Left ventricle myocardium superior (tissue), 1 donor: ENCODE data around the gene MYO5B. TPM values are rescaled to one million over a fixed set of nuclear protein-coding genes. Genes with fewer than 3 reads are reported as not detected.
A peak's percentile ranks its signal among the peaks of the same experiment; 100 is the strongest.

Experiments used
- ATAC-seq: fragments of 200-7000 bp; cut with Tn5 transposase; one replicate; pipeline ENCODE4 v1.9.1; 2020; ENCODE audit warnings: mild to moderate bottlenecking, moderate library complexity
- DNase-seq: peaks from one replicate; pipeline ENCODE4 v3.0.0-alpha.2; 2020
- intact Hi-C: fragments of 100-400 bp; cut with micrococcal nuclease; formaldehyde crosslinking; loops from one replicate; pipeline ENCODE4 v1.11.0; 2022
- total RNA-seq: library from RNA; stranded (reverse); fragmentation: NEBNext Ultra II Directional; extraction: Animal tissue kit (Norgen Biotek cat#: 25700); gene quantifications from one replicate; pipeline ENCODE4 v1.2.1, GENCODE V29; 2021
- donor health status: DM: no; HTN: yes; CAD: no; lungs with severe emphysema.

MYO5B gene
- total RNA-seq, 1 donor from 2014 or later = 1.1 TPM

DNA sequence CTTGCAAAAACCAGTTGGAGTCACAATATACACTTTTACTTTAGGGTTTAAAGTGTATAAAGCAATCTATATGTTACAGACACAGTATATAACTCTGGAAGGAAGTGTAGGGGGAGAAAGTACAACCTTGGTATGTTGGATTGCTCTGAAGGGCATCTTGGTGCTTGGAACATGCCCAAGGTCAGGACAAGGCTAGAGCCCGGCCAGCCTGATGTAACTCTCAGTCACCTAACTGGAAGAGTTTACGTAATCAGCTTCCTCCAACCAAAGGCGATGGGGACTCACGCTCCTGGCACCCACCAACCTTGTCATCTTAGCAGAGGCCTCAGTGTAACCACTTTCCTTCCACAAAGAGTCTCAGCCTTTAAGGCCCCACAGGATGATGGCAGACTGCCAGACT is 200.5 kb downstream of the MYO5B start:
- no peak for ATAC-seq
- intact Hi-C loops = no loop called here
- DNase-seq = no peak

- intact Hi-C loops = no loop called here
- DNase-seq (no peak), ATAC-seq (no peak)
Measured at GRCh38 chr18:49993299-49993698, 201.6 kb downstream of the MYO5B start.

GRCh38 chr18:49988733-49989132 is 206.2 kb downstream of the MYO5B start:
- no peak for DNase-seq
- intact Hi-C loops = no loop called here
- ATAC-seq = peak; percentile 84

GRCh38 chr18:49988101-49988500 is 206.8 kb downstream of the MYO5B start:
- DNase-seq (peak; percentile 37), ATAC-seq (peak; percentile 73)
- intact Hi-C loops = no loop called here

DNA sequence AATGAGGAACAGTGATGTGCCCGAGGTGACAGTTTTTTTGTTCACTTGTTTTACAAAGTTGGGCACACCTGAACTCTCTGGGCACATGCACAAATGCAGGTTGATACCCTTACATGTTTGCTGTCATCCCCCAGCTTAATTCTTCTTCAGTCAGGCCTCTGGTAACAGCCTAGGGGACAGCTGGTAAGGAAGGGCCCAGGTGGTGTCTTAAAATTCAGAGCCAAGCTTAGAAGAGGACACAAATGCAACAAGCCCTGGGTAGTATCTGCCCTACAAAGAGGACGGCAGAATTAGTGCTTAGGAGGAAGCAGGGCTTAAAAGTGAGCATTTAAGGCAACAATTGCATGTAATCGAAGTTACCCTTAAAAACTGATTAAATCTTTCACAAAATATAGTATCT is 209.7 kb downstream of the MYO5B start:
- intact Hi-C loops = no loop called here
- no peak for ATAC-seq
- DNase-seq = no peak

GRCh38 chr18:49980896-49981295 is 214.1 kb downstream of the MYO5B start:
- DNase-seq (no peak), ATAC-seq (peak; percentile 64)
- intact Hi-C loops = no loop called here

DNA sequence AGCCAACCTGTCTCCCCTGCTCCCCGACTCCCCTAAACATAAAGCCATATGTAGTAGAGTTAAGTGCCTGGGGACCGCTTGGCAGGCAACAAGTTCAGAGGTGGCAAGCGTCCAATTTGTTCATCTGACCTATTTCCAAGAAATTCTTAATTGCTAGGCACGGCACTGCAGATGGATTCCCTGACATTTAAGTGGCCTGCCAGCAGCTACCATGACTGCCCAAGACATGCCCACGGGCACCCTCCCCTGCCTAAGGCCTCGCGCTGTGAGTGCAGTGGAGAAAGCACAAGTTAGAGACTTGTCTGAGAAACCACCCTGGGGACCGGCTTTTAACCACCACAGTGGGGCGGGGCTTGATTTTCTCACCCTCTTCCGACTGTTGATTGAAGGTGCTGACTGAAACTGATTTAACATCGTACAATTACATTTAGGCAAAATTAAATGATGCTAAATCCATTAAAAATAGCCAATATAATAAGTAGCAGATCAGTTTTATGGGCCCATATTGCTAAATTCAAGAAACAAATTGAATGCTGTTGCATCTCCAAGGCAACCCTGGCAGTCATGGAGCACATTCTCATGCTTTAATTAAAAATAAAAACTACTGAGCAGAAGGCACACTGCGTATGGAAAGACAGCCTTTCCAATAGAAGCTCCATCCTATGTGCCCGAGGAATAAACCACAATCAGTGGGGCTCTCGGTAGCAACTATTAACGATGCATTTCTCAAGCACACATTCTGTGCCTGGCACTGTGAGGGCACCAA is 218.0 kb downstream of the MYO5B start:
- intact Hi-C loops = no loop called here
- no peak for ATAC-seq
- no peak for DNase-seq

- intact Hi-C loops = no loop called here
- ATAC-seq (no peak), DNase-seq (no peak)
Measured at GRCh38 chr18:49976001-49976400, 218.9 kb downstream of the MYO5B start.

DNA sequence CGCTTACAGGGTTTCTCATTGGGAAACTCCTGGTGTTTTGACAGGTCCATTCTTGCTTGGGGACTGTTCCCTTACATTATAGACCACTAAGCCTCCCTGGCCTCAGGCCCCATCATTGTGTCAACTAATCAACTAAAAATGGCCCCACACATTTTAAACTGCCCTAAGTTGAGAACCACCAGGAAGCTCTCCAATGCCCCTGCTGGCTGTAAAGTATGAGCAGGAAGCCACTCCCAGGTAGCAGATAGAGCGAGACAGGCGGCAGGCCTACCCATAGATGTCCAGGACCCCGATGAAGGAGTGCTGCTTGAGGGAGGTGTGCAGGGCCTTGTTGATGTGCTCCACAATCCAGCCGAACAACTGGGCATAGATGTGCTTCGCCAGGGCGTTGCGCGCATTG is 220.9 kb downstream of the MYO5B start:
- DNase-seq (no peak), ATAC-seq (no peak)

GRCh38 chr18:49973592-49973991 is 221.4 kb downstream of the MYO5B start:
- DNase-seq (no peak), ATAC-seq (peak; percentile 74)
- intact Hi-C loops = no loop called here

More for the DNA sequence above, 220.9 kb downstream of the MYO5B start:
- intact Hi-C loops = no loop called here

DNA sequence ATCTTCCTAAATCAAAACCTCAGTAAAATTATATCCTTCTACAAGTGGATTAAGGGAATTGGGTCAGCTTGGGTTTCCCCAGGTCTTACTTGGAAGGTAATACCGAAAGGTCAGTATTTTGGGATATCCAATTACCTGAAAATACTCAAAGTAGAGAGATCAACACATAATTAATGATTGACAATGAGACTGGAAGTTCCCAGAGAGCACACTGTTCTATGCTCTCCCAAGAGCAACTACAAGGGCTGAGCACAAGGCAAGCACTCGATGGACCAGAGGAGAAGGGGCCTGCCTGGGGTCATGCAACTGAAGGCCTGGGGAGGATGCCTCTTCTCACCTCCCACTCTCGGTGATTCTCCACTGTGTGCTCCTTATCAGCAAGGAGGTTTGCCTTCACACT is 222.4 kb downstream of the MYO5B start:
- no peak for ATAC-seq
- DNase-seq = no peak
- intact Hi-C loops = no loop called here

- DNase-seq (no peak), ATAC-seq (no peak)
- intact Hi-C loops = no loop called here
Measured at GRCh38 chr18:49971462-49971861, 223.5 kb downstream of the MYO5B start.

DNA sequence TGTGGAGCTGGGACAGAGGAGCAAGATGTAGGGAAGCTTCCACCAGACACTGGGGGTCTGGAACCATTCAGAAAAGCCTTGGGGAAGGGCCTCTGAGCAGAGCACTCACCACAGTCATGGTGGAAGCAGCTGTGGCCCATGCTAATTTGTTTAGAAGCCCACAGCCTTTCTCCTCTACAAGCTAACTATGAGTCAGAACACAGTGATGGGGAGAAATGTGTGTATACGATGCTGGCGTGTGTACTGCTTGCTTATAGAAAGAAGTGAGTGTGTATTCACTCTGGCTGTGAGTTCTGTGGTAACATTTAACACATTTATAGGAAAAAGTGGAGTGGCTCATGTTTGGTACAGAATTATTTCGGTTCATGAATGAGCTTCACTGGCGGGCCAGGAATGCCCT is 224.6 kb downstream of the MYO5B start:
- ATAC-seq = no peak
- DNase-seq = no peak
- intact Hi-C loops = no loop called here

- ATAC-seq (no peak), DNase-seq (no peak)
- intact Hi-C loops = no loop called here
Measured at GRCh38 chr18:49968644-49969309, 226.2 kb downstream of the MYO5B start.

DNA sequence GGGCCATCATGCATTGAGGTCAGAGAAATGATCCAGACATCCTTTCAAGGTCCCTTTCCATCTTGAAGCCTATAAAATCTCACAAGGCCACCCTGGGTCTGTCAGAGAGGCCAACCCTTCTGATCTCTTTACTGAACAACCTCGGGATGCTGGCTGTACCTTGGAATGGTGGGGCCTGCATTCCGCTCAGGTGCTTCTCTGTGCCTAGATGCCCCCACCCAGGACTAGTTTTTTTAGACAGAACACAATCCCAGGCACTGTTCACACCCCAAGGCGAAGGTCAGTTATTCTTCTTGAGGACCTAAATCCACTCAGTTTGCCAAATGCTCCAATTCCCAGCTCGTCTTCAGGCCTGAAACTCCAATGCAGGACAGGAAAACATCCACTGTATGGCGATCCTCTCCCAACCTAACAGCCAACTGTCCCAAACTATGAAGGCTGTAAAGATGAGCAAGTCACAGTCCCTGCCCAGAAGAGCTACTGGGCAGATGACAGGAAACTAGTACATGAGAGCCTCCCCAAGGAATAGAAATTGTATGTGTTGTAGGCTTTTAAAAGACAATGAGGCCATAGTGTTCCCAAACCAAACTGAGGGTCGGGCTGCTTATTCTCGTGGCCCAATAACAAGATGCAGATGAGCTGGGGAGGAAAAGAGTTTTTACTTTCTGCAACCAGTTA is 227.2 kb downstream of the MYO5B start:
- DNase-seq = no peak
- intact Hi-C loops = no loop called here
- no peak for ATAC-seq

GRCh38 chr18:49967171-49967570 is 227.8 kb downstream of the MYO5B start:
- intact Hi-C loops = no loop called here
- DNase-seq = no peak
- no peak for ATAC-seq

- intact Hi-C loops = no loop called here
- DNase-seq (no peak), ATAC-seq (no peak)
Measured at GRCh38 chr18:49966090-49966489, 228.9 kb downstream of the MYO5B start.

DNA sequence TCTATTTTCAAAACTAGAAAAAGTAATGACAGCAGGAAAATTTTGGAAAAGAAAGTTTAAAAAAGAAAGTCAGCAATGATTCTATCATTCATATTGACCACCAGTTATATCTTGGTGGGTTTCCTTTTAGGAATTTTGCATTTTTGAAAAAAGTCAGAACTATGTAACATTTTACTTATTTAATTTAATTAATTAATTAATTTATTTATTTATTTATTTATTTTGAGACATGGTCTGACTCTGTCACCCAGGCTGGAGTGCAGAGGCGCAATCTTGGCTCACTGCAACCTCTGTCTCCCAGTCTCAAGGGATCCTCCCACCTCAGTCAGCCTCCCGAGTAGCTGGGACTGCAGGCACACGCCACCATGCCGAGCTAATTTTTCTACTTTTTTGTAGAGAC is 231.7 kb downstream of the MYO5B start:
- intact Hi-C loops = no loop called here
- ATAC-seq (no peak), DNase-seq (no peak)

GRCh38 chr18:49961271-49961670 is 233.7 kb downstream of the MYO5B start:
- no peak for DNase-seq
- intact Hi-C loops = no loop called here
- no peak for ATAC-seq

DNA sequence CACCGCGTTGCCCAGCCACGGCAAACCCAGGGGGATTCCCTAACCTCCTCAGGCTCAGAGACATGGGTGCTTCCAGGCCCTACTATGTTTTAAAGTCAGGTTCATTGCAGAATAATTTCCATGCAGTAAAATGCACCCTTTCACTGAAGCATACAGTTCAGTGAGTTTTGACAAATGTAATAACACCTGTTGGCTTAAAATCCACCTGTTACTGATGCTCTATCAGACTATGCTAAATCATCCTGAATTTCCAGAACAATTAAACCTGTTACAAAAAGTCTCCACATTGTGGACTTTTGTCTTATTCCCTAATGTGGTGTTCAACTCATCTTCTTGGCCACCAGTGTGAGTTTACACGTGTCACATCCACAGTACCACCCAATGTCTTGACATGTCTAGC is 234.6 kb downstream of the MYO5B start:
- no peak for DNase-seq
- intact Hi-C loops = no loop called here
- ATAC-seq = no peak

DNA sequence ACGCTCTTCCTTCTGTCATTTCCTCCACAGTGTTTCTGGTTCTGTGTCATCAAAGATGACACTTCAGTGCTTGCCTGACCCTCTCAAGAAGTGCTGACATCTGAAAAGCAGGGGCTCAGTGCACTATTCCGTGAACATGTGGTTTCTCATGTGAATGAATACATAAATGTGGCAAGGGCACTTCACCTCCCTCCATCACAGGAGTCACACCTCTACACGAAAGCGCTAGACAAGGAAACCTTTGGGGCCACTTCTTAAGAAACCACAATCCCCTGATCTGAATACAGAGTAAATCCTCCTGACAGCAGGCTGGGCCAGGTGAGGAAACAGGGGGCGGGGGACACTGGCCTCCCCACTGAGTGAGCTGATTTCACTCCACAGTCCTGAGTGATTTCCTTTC is 235.8 kb downstream of the MYO5B start:
- DNase-seq (no peak), ATAC-seq (no peak)
- intact Hi-C loops = no loop called here
